WTC11 (cell line): ENCODE measurements around the gene OGFOD2. TPM values are rescaled to one million over a fixed set of nuclear protein-coding genes. Genes with fewer than 3 reads are reported as not detected.
A peak's percentile ranks its signal among the peaks of the same experiment; 100 is the strongest.

ENCODE experiments used
- ATAC-seq: fragments of 200-7000 bp; cut with Tn5 transposase; 2 replicates; pipeline ENCODE4 v1.10.0; 2021; ENCODE audit warnings: mild to moderate bottlenecking, moderate library complexity
- CTCF ChIA-PET: fragments of 300-600 bp; sonication (Branson Sonifier 250); formaldehyde crosslinking; loops from one replicate; lab custom pipeline; 2021; ENCODE audit warnings: antibody characterized with exemption; lab: Charles Lee
- POLR2A ChIA-PET: fragments of 350-600 bp; sonication (Branson Sonifier 250); formaldehyde crosslinking; loops from one replicate; lab custom pipeline; 2021; ENCODE audit warnings: antibody characterized with exemption; lab: Charles Lee
- DNase-seq: peaks from one replicate; pipeline ENCODE4 v3.0.0; 2021; ENCODE audit warnings: low spot score
- H3K27ac Mint-ChIP-seq: 2 replicates; pipeline ENCODE4 v1.8.0; 2021; ENCODE audit warnings: mixed read lengths
- H3K27me3 Mint-ChIP-seq: 2 replicates; pipeline ENCODE4 v1.8.0; 2021; ENCODE audit warnings: low read depth, mild to moderate bottlenecking, moderate library complexity, mixed read lengths
- H3K36me3 Mint-ChIP-seq: 2 replicates; pipeline ENCODE4 v1.8.0; 2021; ENCODE audit warnings: mixed read lengths
- H3K4me1 Mint-ChIP-seq: 2 replicates; pipeline ENCODE4 v1.8.0; 2022; ENCODE audit warnings: mixed read lengths
- H3K4me3 Mint-ChIP-seq: 2 replicates; pipeline ENCODE4 v1.8.0; 2021; ENCODE audit warnings: mild to moderate bottlenecking, moderate library complexity, mixed read lengths
- H3K9me3 Mint-ChIP-seq: 2 replicates; pipeline ENCODE4 v1.8.0; 2021; ENCODE audit warnings: mixed read lengths
- AR ChIP-seq: fragments of 250-450 bp; sonication (Bioruptor Pico); IDR thresholded peaks from 2 replicates; pipeline ENCODE4 v1.9.0; 2021; ENCODE audit warnings: mild to moderate bottlenecking
- CBFB ChIP-seq: sonication (generic); formaldehyde crosslinking; IDR thresholded peaks from 2 replicates; pipeline ENCODE4 v1.8.1; 2022; ENCODE audit warnings: mild to moderate bottlenecking, low read depth, missing genetic modification reagents
- CTCF ChIP-seq: fragments of 200-600 bp; IDR thresholded peaks from 2 replicates; pipeline ENCODE4 v1.8.0; 2022; ENCODE audit warnings: antibody characterized with exemption
- E2F4 ChIP-seq: sonication (generic); formaldehyde crosslinking; IDR thresholded peaks from 2 replicates; pipeline ENCODE4 v1.8.1; 2022; ENCODE audit warnings: low read depth, mild to moderate bottlenecking, moderate library complexity, missing genetic modification reagents, borderline replicate concordance
- E2F5 ChIP-seq: sonication (generic); formaldehyde crosslinking; IDR thresholded peaks from 2 replicates; pipeline ENCODE4 v1.8.1; 2022; ENCODE audit warnings: mild to moderate bottlenecking, moderate library complexity, missing genetic modification reagents
- ELF4 ChIP-seq: sonication (generic); formaldehyde crosslinking; IDR thresholded peaks from 2 replicates; pipeline ENCODE4 v1.8.1; 2022; ENCODE audit warnings: low read depth, mild to moderate bottlenecking, moderate library complexity, missing genetic modification reagents
- EMX1 ChIP-seq: fragments of 250-450 bp; sonication (Bioruptor Pico); IDR thresholded peaks from 2 replicates; pipeline ENCODE4 v1.8.0; 2021; ENCODE audit warnings: mild to moderate bottlenecking
- ETV6 ChIP-seq: sonication (generic); formaldehyde crosslinking; IDR thresholded peaks from 2 replicates; pipeline ENCODE4 v1.8.1; 2022; ENCODE audit warnings: mild to moderate bottlenecking, missing genetic modification reagents
- FOXJ3 ChIP-seq: sonication (generic); formaldehyde crosslinking; IDR thresholded peaks from 2 replicates; pipeline ENCODE4 v1.9.0; 2021; ENCODE audit warnings: missing genetic modification reagents, mild to moderate bottlenecking, borderline replicate concordance
- HMGA2 ChIP-seq: fragments of 250-450 bp; sonication (Bioruptor Pico); IDR thresholded peaks from 2 replicates; pipeline ENCODE4 v1.4.0; 2021; ENCODE audit warnings: mild to moderate bottlenecking, moderate library complexity
- IRF1 ChIP-seq: sonication (generic); formaldehyde crosslinking; IDR thresholded peaks from 2 replicates; pipeline ENCODE4 v1.8.0; 2023; ENCODE audit warnings: missing genetic modification reagents
- NFATC4 ChIP-seq: fragments of 250-450 bp; sonication (Bioruptor Pico); IDR thresholded peaks from 2 replicates; pipeline ENCODE4 v1.9.0; 2021; ENCODE audit warnings: mild to moderate bottlenecking
- NR3C1 ChIP-seq: sonication (generic); formaldehyde crosslinking; conservative IDR thresholded peaks from 2 replicates; pipeline ENCODE4 v1.8.1; 2023; ENCODE audit warnings: low read depth, mild to moderate bottlenecking, missing genetic modification reagents
- RELA ChIP-seq: sonication (generic); formaldehyde crosslinking; IDR thresholded peaks from 2 replicates; pipeline ENCODE4 v1.8.1; 2022; ENCODE audit warnings: missing genetic modification reagents, mild to moderate bottlenecking, borderline replicate concordance
- SMAD4 ChIP-seq: sonication (generic); formaldehyde crosslinking; IDR thresholded peaks from 2 replicates; pipeline ENCODE4 v1.8.0; 2022; ENCODE audit warnings: mild to moderate bottlenecking, missing genetic modification reagents
- SP1 ChIP-seq: sonication (generic); formaldehyde crosslinking; conservative IDR thresholded peaks from 2 replicates; pipeline ENCODE4 v1.8.1; 2022; ENCODE audit warnings: missing genetic modification reagents
- TCF7 ChIP-seq: sonication (generic); formaldehyde crosslinking; IDR thresholded peaks from 2 replicates; pipeline ENCODE4 v1.8.0; 2022; ENCODE audit warnings: mild to moderate bottlenecking, low read depth, missing genetic modification reagents, moderate library complexity
- ZBTB21 ChIP-seq: sonication (generic); formaldehyde crosslinking; IDR thresholded peaks from 2 replicates; pipeline ENCODE4 v1.8.1; 2023; ENCODE audit warnings: mild to moderate bottlenecking, missing genetic modification reagents, borderline replicate concordance
- ZNF317 ChIP-seq: sonication (generic); formaldehyde crosslinking; IDR thresholded peaks from 2 replicates; pipeline ENCODE4 v1.8.1; 2023; ENCODE audit warnings: low read depth, mild to moderate bottlenecking, moderate library complexity, missing genetic modification reagents, borderline replicate concordance
- ZNF425 ChIP-seq: fragments of 250-450 bp; sonication (Bioruptor Pico); conservative IDR thresholded peaks from 2 replicates; pipeline ENCODE4 v1.9.0; 2021; ENCODE audit warnings: mild to moderate bottlenecking
- total RNA-seq: library from RNA; stranded (reverse); gene quantifications from 3 replicates; pipeline ENCODE4 v1.2.3, GENCODE V29; 2021
- TF ChIP-seq, protein P1 (sequence below): fragments of 250-450 bp; sonication (Bioruptor Pico); IDR thresholded peaks from 2 replicates; pipeline ENCODE4 v1.8.0; 2021; ENCODE audit warnings: mild to moderate bottlenecking

The OGFOD2 gene
- total RNA-seq, 1 experiment from 2014 or later = 28.1 TPM

DNA sequence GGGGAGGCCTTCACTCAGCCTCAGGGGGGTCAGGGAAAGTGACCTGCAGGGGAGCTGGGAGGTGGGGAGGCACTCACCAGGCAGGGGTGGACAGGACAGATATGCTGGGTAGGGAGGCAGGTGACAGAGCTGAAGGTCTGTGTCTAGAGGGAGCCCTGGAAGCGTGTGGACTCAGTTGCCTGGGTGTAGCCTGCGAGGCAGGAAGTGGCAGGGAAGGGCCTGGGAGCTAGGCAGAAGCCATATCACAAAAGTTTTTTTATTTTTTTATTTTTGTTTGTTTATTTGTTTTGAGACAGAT is 44.7 kb downstream of the OGFOD2 start:
- H3K4me1 Mint-ChIP-seq = no peaks in the 10 kb centered on the region
- CTCF ChIA-PET = interaction anchor here (1.1 kb wide), 1 partner anchor 44 kb away, joined by 5 read pairs; no protein-coding TSS in a partner anchor
- H3K4me3 Mint-ChIP-seq = no peak overlapping the region
- 0 out of 2 replicates have a peak overlapping the region, but pooled peaks have one; percentile 20 for H3K27ac Mint-ChIP-seq
- H3K27me3 Mint-ChIP-seq = no peaks in the 10 kb centered on the region
- POLR2A ChIA-PET = no interaction called here
- DNase-seq = no peak
- TF ChIP-seq SP1 (CRISPR knock-in tag) (no peak), EMX1 (no peak), TCF7 (CRISPR knock-in tag) (no peak), IRF1 (CRISPR knock-in tag) (no peak), CBFB (CRISPR knock-in tag) (no peak)
- no peak for ATAC-seq
- no peaks in the 10 kb centered on the region for H3K9me3 Mint-ChIP-seq
- H3K36me3 Mint-ChIP-seq = no peaks in the 10 kb centered on the region

GRCh38 chr12:123021688-123022604 is 46.9 kb downstream of the OGFOD2 start:
- Mint-ChIP-seq H3K9me3 (no peaks in the 10 kb centered on the region), H3K4me3 (no peak overlapping the region), H3K4me1 (peaks cover 4% of the 10 kb centered on the region; the same call in 1 of the 2 replicates), H3K36me3 (no peaks in the 10 kb centered on the region), H3K27me3 (no peaks in the 10 kb centered on the region), H3K27ac (peak overlapping the region; percentile 80)
- ChIA-PET CTCF (interaction anchor here (1.0 to 2.1 kb wide), 3 partner anchors 21 to 216 kb away, joined by 3 to 9 read pairs (median 3); no protein-coding TSS in a partner anchor), POLR2A (interaction anchor here (0.5 kb wide), 1 partner anchor 210 kb away, joined by 3 read pairs; no protein-coding TSS in a partner anchor)
- DNase-seq = no peak
- no peak for ATAC-seq
- TF ChIP-seq ELF4 (no peak), AR (CRISPR knock-in tag) (no peak), E2F4 (CRISPR knock-in tag) (no peak), NFATC4 (CRISPR knock-in tag) (no peak), CTCF (no peak), ZNF425 (CRISPR knock-in tag) (no peak), NR3C1 (no peak), SMAD4 (CRISPR knock-in tag) (no peak), IRF1 (CRISPR knock-in tag) (no peak), FOXJ3 (no peak), RELA (no peak), E2F5 (CRISPR knock-in tag) (no peak), ZBTB21 (no peak), ZNF317 (CRISPR knock-in tag) (no peak), HMGA2 (no peak), ETV6 (no peak)
- TF ChIP-seq, protein P1, sequence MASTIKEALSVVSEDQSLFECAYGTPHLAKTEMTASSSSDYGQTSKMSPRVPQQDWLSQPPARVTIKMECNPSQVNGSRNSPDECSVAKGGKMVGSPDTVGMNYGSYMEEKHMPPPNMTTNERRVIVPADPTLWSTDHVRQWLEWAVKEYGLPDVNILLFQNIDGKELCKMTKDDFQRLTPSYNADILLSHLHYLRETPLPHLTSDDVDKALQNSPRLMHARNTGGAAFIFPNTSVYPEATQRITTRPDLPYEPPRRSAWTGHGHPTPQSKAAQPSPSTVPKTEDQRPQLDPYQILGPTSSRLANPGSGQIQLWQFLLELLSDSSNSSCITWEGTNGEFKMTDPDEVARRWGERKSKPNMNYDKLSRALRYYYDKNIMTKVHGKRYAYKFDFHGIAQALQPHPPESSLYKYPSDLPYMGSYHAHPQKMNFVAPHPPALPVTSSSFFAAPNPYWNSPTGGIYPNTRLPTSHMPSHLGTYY (CRISPR knock-in tag) = no peak
